Activated CD4-positive, alpha-beta T cell treated with anti-CD3 and anti-CD28 coated beads for 24 hours (primary cell): ENCODE measurements around the gene ANKMY1.

Experiments used
- DNase-seq, 2 donors: peaks; one replicate each; pipeline ENCODE4 v3.0.0-alpha.2; 2020; ENCODE audit warnings: low read depth in 2 of 2

ANKMY1 gene

DNA sequence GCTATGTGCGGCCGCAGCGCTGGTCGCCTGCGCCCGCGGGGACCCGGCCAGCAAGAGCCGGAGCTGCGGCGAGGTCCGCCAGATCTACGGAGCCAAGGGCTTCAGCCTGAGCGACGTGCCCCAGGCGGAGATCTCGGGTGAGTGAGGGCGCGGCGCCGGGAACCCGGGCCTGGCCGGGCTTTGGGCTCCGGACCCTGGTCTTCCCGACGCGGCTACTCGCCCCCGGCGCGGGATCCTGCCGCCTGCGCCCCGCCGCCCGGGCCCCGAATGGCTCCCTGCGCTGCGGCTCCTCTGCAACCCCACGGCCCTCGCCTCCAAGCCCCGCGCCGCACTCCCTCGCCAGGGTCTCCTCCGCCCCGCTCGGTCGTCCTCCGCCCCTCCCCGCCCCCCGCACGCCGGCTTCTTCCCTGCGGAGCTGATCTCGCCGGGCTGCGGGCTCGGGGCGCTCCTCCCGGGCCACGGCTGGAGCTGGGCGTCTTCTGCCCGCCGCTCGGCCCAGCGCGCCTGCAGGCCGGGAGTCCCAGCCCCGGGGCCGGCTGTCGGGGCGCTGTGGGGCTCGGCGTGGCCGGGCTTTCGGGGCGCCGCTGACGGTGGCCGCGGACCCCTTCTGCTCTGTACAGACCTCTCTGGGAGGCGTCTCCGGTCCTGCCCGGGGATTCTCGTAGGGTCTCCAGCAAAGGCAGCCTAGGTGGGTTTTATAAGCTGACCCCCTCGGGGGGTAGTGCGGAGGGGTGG lies 121.7 kb downstream of the ANKMY1 start:
- no peak for DNase-seq

DNA sequence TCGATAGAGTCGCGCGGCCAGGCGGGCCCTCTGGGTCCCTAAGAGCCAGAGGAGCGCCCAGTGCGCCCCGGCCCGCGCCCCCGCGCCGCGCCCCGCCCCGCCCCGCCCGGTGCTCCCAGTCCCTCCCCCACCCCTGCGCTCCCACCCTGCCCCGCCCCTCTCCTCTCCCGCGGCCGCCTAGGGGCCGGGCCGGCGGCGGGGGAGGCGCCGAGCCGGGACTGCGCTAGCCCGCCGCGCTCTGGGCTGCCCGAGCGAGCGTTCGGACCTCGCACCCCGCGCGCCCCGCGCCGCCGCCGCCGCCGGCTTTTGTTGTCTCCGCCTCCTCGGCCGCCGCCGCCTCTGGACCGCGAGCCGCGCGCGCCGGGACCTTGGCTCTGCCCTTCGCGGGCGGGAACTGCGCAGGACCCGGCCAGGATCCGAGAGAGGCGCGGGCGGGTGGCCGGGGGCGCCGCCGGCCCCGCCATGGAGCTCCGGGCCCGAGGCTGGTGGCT lies 122.3 kb downstream of the ANKMY1 start, which contains the start of gene GPC1:
Gene GPC1, plus strand, starts transcription at position 207 of the 491 bp plus-strand sequence. Its CDS starts 256 bp downstream, at position 463.
- peak in 1 of 2 donors; percentile 44 for DNase-seq

DNA sequence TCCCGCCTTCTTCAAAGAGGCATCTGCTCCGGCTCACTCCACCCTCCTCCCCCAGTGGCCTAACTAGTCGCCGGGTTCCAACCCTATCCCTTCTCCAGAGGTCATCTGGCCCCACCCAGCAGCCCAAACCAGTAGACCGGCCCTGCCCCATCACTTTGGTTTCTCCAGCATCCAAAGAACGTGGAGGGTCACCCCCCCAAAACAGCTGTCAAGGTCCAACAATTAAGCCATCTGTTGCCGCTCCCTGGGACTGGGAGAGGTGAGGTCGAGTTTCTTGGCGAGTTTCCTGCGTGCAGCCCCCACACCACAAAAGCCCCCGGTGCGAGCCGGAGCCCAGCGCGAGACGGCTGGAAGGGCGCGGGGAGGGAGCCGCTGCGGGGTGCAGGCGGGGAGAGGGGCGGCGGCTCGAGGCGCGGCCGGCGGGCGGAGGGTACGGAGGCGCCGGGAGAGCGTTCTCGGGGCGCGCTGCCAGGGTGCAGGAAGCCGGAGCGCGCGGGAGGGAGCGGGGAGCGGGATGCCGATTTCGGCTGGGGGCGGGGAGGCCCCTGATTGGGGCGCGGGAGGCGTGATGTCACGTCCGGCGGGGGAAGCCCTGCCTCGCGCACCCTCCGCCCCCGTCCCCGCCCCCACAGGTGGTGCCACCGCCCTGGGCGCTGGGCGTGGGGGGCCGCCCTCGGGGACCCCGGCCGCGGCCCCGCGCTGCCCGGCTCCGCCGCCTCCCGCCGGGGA lies 122.9 kb downstream of the ANKMY1 start:
- DNase-seq, result peak; percentile 66 to 89

DNA sequence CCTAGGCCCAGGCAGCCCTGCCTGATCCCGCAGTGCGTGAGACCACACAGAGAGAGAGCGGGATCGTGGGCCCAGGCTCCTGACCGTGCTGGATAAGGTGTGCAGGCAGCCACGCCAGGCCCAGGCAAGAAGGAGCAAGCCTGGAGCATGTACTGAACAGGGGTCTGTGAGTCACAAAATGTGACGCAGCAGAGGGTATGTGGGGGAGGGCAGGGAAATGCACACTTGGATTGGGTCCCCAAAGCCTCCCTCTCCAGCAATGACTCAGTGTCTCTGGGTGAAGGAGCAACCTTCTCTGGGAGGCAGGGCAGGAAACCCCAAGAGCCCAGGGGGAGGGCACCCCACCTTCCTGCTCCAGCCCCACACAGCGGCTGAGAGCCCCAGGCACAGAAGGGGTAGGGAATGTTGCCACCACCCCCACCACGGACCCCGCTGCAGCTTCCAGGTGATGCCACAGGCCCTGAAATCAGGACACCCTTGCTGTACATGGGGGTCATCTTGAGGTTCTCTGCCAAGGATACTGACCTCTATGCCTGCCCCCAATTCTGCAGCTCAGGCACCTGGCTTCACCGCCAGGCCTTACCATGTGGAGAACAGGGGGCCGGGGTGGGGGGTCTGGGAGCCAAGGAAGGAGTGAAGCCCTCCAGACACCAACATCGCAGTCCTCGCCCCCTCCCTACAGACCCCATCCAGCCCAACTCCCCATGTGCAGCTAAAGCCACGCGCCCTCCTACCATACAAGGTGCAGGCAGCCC lies 123.6 kb downstream of the ANKMY1 start:
- DNase-seq, result no peak

DNA sequence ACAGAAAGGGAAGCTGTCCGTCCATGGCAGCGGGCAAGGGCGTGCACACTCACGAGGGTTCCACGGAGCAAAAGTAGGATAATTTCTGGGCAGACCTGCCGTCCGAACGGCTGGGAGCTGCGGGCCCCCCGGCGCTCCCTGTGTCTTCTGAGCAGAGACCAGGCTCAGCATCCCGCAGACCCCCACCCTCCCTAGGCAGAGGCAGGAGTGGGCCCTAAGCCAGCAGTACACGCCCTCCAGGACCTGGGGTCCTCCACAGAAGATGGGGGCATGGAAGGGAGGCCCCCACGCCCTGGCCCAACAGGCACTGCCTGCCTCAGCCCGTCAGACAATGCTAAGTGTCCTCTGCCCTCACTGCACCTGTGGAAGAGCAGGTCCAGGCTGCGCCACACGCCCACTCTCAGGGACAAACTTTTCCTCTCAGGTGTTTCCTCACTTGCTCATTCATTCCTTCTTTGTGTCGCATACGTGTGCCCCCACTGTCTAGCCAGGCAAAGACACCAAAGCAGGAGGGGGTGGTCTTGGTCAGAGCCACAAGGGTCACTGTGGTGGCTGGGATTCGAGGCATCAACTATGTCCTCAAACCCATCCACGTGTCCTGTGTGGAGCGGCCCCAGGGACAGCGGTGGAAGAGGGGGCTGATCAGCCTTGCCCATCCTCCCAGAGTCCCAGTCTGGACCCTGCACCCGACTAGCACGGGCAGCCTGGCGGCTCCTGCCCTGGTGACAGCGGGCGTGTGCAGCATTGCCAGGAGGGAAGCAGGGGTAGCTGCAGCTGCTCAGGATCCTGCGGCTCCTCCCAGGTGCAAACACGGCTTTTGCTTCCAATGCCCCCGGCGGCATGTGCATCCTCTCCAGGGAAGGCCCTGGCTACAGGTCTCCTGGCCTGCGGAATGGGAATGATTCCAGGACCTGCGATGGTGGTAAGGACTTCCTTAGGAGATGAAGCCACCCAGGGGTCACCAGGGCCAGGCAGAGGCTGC lies 124.7 kb downstream of the ANKMY1 start:
- no peak for DNase-seq

GRCh38 chr2:240432430-240432819 lies 125.4 kb downstream of the ANKMY1 start:
- no peak for DNase-seq

DNA sequence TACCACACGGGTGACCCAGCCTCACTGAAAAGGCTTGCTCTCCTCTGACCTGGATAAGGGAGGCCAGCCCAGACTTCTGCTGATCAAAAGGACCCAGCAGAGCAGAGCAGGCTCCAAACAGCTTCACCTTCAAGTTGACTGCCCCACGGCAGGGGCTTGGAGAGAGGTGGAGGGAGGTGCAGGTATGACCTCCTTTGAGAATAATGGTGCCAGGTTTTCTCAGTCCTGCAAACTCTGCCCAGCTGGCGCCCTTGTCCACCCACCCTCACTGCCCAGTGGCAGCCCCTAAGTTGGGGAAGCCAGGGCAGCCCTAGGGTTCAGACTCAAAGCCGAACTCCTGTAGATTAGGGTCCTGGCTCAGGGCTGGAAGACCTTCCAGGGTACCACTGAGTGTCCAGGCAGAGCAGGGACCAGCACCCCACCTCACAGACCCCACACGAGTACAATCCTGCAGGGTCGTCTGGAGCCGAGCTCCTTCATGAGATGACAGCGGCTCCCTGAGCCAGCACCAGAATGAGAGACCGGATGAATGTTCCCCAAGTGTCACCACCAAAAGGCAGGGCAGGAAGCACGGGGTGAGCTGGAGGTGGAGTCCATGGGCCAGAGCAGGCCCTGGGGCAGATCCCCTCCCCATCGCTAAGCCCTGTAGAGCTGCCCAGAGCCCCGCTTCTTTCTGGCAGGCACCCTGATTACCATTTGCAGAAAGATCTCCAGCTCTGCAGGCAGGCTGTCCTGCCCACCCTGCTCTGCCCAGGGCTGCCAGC lies 125.9 kb downstream of the ANKMY1 start:
- DNase-seq, result no peak

- DNase-seq, result no peak
These were observed 126.5 kb downstream of the ANKMY1 start for GRCh38 chr2:240431271-240431660.

DNA sequence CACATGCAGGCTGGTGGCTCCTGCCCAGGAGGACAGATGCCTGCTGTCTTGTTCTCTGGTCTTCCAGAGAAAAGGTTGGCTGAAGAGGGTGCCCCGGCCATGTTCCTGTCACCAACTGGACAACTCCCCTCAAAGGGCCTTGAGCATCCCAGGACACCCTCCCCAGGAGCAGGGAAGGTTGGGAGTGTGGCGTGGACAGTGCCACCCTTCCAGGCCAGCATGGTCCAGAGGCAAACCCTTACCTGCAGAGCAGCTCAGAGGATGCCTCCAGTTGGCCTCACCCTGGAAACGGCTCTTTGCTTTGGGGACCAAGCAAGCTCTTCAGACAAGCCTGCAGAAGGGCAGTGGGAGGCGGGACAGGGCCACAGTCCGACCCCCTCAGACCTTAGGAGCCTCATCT lies 127.2 kb downstream of the ANKMY1 start:
- no peak for DNase-seq

- DNase-seq, result no peak
These were observed 127.8 kb downstream of the ANKMY1 start for GRCh38 chr2:240429872-240430491.
